ENCODE results near the gene NFKBIA. TPM values are rescaled to one million over a fixed set of nuclear protein-coding genes. Genes with fewer than 3 reads are reported as not detected.
"Not testable (repeated sequence)": the region's sequence is repeated elsewhere in the genome, so short reads cannot be mapped to it uniquely, and the experiment has no call there.

NFKBIA gene
- total RNA-seq, 1 donor from 2014 or later: 41.9 TPM

DNA sequence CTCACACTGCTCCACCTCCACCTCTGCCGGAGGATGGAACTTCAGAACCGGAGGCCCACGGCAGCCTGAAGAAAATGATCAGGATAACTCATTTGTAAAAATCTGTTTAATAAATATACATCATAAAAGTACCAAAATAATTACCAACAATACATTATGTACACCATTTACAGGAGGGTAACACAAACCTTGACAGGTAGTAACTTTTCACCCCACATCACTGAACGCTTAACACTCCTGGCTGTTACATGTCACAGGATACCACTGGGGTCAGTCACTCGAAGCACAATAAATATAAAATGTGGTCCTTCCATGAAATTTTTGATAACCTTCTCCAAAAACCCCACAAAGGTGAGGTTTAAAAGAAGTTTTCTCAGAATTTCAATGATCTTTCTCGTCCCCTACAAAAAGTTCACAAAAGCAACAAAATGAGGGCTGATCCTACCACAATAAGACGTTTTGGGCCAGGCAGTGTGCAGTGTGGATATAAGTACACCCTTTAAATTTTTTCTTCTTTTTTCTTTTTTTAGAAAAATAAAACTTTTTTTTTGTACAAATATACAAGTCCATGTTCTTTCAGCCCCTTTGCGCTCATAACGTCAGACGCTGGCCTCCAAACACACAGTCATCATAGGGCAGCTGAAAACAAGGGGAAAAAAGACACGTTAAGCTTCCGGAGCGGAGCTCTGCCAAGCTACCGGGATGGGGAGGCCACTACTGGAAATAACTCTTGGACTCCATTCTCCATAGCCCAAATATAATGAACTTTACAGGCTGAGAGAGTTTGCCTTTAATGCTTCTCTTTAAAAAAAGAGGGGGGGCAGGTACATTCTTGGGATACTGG lies 2.9 kb downstream of the NFKBIA start:
- Mint-ChIP-seq H3K27me3 (ENCODE audit: unreplicated experiment) (peaks cover 5% of the 10 kb centered on the region), H3K4me1 (ENCODE audit: unreplicated experiment) (peaks cover 59% of the 10 kb centered on the region), H3K27ac (ENCODE audit: unreplicated experiment) (no peak overlapping the region), H3K4me3 (ENCODE audit: unreplicated experiment) (peak overlapping the region; percentile 90), H3K36me3 (ENCODE audit: low read depth, unreplicated experiment) (peaks cover 23% of the 10 kb centered on the region), H3K9me3 (ENCODE audit: unreplicated experiment) (no peaks in the 10 kb centered on the region)
- DNase-seq (ENCODE audit: low spot score): no peak
- no peak for TF ChIP-seq CTCF (IDR thresholded peaks at IDR 0.05; ENCODE audit: unreplicated experiment)

- no peak overlapping the region for H3K27ac Mint-ChIP-seq (ENCODE audit: unreplicated experiment)
- peak overlapping the region; percentile 16 for H3K4me3 Mint-ChIP-seq (ENCODE audit: unreplicated experiment)
- H3K4me1 Mint-ChIP-seq (ENCODE audit: unreplicated experiment): peaks cover 55% of the 10 kb centered on the region
- no peak for DNase-seq (ENCODE audit: low spot score)
- H3K9me3 Mint-ChIP-seq (ENCODE audit: unreplicated experiment): no peaks in the 10 kb centered on the region
- H3K27me3 Mint-ChIP-seq (ENCODE audit: unreplicated experiment): peaks cover 5% of the 10 kb centered on the region
- peaks cover 23% of the 10 kb centered on the region for H3K36me3 Mint-ChIP-seq (ENCODE audit: low read depth, unreplicated experiment)
- TF ChIP-seq CTCF (IDR thresholded peaks at IDR 0.05; ENCODE audit: unreplicated experiment): no peak
These were observed 3.7 kb downstream of the NFKBIA start for GRCh38 chr14:35400648-35401421.

DNA sequence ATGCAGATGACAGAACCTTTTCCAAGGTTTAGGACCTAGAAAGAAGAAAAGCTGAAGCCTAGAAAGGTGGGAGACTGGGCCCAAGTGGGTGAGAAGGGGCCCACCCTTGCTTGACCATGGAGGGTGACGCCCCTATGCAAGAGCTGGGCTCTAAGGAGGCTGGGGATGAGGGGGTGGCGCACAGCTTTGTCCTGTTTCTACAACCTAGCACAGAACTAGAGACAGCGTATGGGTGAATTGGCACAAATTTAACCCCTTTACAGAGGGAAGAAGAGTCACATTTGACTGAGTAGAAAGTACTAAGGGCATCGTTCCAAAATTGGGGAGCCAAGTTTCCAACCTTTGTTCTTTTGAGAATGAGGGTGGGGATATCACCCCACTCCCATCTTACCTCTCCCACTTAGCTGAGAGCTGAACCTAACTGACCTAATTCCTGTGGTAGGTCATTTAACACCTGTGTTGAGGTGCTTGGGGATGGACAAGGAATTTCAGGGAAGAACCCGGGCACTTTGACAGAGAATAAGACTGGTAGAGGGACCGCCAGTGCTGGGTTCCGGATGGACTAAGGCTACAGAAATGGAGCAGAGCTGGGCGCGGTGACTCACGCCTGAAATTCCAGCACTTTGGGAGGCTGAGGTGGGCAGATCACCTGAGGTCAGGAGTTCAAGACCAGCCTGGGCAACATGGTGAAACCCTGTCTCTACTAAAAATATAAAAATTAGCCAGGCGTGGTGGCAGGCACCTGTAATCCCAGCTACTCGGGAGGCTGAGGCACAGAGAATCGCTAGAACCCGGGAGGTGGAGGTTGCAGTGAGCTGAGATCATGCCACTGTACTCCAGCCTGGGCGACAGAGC lies 5.2 kb downstream of the NFKBIA start:
- no peak for DNase-seq (ENCODE audit: low spot score)
- peaks cover 23% of the 10 kb centered on the region for H3K36me3 Mint-ChIP-seq (ENCODE audit: low read depth, unreplicated experiment)
- peaks cover 4% of the 10 kb centered on the region for H3K27me3 Mint-ChIP-seq (ENCODE audit: unreplicated experiment)
- H3K9me3 Mint-ChIP-seq (ENCODE audit: unreplicated experiment): no peaks in the 10 kb centered on the region
- H3K4me1 Mint-ChIP-seq (ENCODE audit: unreplicated experiment): peaks cover 47% of the 10 kb centered on the region
- no peak for TF ChIP-seq CTCF (IDR thresholded peaks at IDR 0.05; ENCODE audit: unreplicated experiment)
- no peak overlapping the region for H3K4me3 Mint-ChIP-seq (ENCODE audit: unreplicated experiment)
- H3K27ac Mint-ChIP-seq (ENCODE audit: unreplicated experiment): no peak overlapping the region

GRCh38 chr14:35398071-35398584 lies 6.4 kb downstream of the NFKBIA start:
- TF ChIP-seq CTCF (IDR thresholded peaks at IDR 0.05; ENCODE audit: unreplicated experiment): no peak
- Mint-ChIP-seq H3K4me3 (ENCODE audit: unreplicated experiment) (no peak overlapping the region), H3K27me3 (ENCODE audit: unreplicated experiment) (peaks cover 1% of the 10 kb centered on the region), H3K4me1 (ENCODE audit: unreplicated experiment) (peaks cover 47% of the 10 kb centered on the region), H3K36me3 (ENCODE audit: low read depth, unreplicated experiment) (peaks cover 20% of the 10 kb centered on the region), H3K9me3 (ENCODE audit: unreplicated experiment) (no peaks in the 10 kb centered on the region), H3K27ac (ENCODE audit: unreplicated experiment) (peak overlapping the region; percentile 16)
- DNase-seq (ENCODE audit: low spot score): no peak

DNA sequence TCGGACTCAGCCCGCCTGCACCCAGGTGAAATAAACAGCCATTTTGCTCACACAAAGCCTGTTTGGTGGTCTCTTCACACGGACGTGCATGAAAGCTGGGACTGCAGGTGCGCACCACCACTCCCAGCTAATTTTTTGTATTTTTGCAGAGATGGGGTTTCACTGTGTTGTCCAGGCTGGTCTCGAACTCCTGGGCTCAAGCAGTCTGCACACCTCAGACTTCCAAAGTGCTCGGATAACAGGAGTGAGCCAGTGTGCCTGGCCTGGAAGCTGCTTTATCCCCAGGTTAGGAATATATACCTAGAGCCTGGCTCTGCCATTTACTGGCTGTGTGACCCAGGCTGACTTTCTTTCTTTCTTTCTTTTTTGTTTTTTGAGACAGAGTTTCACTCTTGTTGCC lies 7.9 kb downstream of the NFKBIA start:
- not testable (repeated sequence) for H3K27ac Mint-ChIP-seq (ENCODE audit: unreplicated experiment)

More for the DNA sequence above, 7.9 kb downstream of the NFKBIA start:
- peaks cover 32% of the 10 kb centered on the region for H3K4me1 Mint-ChIP-seq (ENCODE audit: unreplicated experiment)
- H3K36me3 Mint-ChIP-seq (ENCODE audit: low read depth, unreplicated experiment); H3K27me3 Mint-ChIP-seq (ENCODE audit: unreplicated experiment); H3K9me3 Mint-ChIP-seq (ENCODE audit: unreplicated experiment); H3K4me3 Mint-ChIP-seq (ENCODE audit: unreplicated experiment); DNase-seq (ENCODE audit: low spot score): not testable (repeated sequence)

Measured in endothelial cell (in vitro differentiated cells).